Endodermal cell (in vitro differentiated cells): ENCODE measurements around the gene LRBA. TPM values are rescaled to one million over a fixed set of nuclear protein-coding genes. Genes with fewer than 3 reads are reported as not detected.

Experiments
- DNase-seq: peaks from one replicate; pipeline ENCODE4 v3.0.0-alpha.2; 2017
- H3K27ac ChIP-seq: 2 replicates; pipeline ENCODE4 v1.5.1; 2013; ENCODE audit warnings: mild to moderate bottlenecking, low read depth, low read length, moderate library complexity
- H3K27me3 ChIP-seq: 2 replicates; pipeline ENCODE4 v1.6.1; 2013; ENCODE audit warnings: mild to moderate bottlenecking, low read length, moderate library complexity; ENCODE audit not compliant: insufficient read depth, control insufficient read depth, poor library complexity, severe bottlenecking
- H3K36me3 ChIP-seq: 2 replicates; pipeline ENCODE4 v1.7.0; 2013; ENCODE audit warnings: mild to moderate bottlenecking, low read length, moderate library complexity; ENCODE audit not compliant: control insufficient read depth, insufficient read depth
- H3K4me1 ChIP-seq: one replicate; pipeline ENCODE4 v1.7.0; 2013; ENCODE audit warnings: low read length; ENCODE audit not compliant: control insufficient read depth, insufficient read depth
- H3K4me3 ChIP-seq: 2 replicates; pipeline ENCODE4 v1.5.1; 2013; ENCODE audit warnings: mild to moderate bottlenecking, low read length, moderate library complexity
- H3K9ac ChIP-seq: 2 replicates; pipeline ENCODE4 v1.6.1; 2013; ENCODE audit warnings: mild to moderate bottlenecking, low read length, moderate library complexity; ENCODE audit not compliant: poor library complexity, severe bottlenecking; ENCODE audit errors: extremely low read depth
- H3K9me3 ChIP-seq: 2 replicates; pipeline ENCODE4 v1.6.1; 2013; ENCODE audit warnings: mild to moderate bottlenecking, low read length, moderate library complexity; ENCODE audit not compliant: control insufficient read depth
- H3K27ac Mint-ChIP-seq: 2 replicates; pipeline ENCODE4 v1.8.0; 2020; ENCODE audit warnings: mixed read lengths
- H3K27me3 Mint-ChIP-seq: 2 replicates; pipeline ENCODE4 v1.8.0; 2021; ENCODE audit warnings: mild to moderate bottlenecking, mixed read lengths; ENCODE audit not compliant: insufficient read depth
- H3K36me3 Mint-ChIP-seq: 2 replicates; pipeline ENCODE4 v1.8.0; 2020; ENCODE audit warnings: low read depth, mixed read lengths
- H3K4me1 Mint-ChIP-seq: 2 replicates; pipeline ENCODE4 v1.8.0; 2020; ENCODE audit warnings: mixed read lengths
- H3K4me3 Mint-ChIP-seq: 2 replicates; pipeline ENCODE4 v1.8.0; 2020; ENCODE audit warnings: mild to moderate bottlenecking, moderate library complexity, mixed read lengths
- H3K9me3 Mint-ChIP-seq: 2 replicates; pipeline ENCODE4 v1.8.0; 2020; ENCODE audit warnings: mild to moderate bottlenecking, mixed read lengths
- WGBS, 2 experiments: methylation state at CpG; one replicate each; pipeline versions ENCODE4 v1.1.5 to v1.1.7; 2013; ENCODE audit warnings: missing lambda C conversion rate in 2 of 2, mixed read lengths in 1 of 2; ENCODE audit not compliant: insufficient coverage in 1 of 2, insufficient read length in 1 of 2; 5-methylcytosine and 5-hydroxymethylcytosine counted together
- total RNA-seq, 2 donors: library from RNA; stranded (reverse); fragmentation: NEBNext Ultra II Directional in 1 of 2; extraction: Animal tissue kit (Norgen Biotek cat#: 25700) in 1 of 2; gene quantifications; 2 replicates in 1 of 2; 3 replicates in 1 of 2; pipeline ENCODE4 v1.2.1, GENCODE V29; 2021
- TF ChIP-seq, protein P1 (sequence below): fragments of 200-600 bp; sonication (generic); conservative IDR thresholded peaks from 2 replicates; pipeline ENCODE4 v1.5.0; 2021; ENCODE audit warnings: antibody characterized with exemption, mild to moderate bottlenecking

The LRBA gene
- total RNA-seq, 2 donors from 2014 or later: 77.3 to 95.9 TPM

GRCh38 chr4:150461957-150462356 is 553.1 kb downstream of the LRBA start:
- Histone ChIP-seq H3K4me3 (no peak overlapping the region), H3K4me1 (no peaks in the 10 kb centered on the region), H3K27me3 (no peaks in the 10 kb centered on the region), H3K9ac (no peak overlapping the region), H3K9me3 (no peaks in the 10 kb centered on the region), H3K36me3 (peaks cover 2% of the 10 kb centered on the region), H3K27ac (no peak overlapping the region)
- Mint-ChIP-seq H3K36me3 (no peaks in the 10 kb centered on the region), H3K27ac (no peak overlapping the region), H3K4me3 (no peak overlapping the region), H3K9me3 (no peaks in the 10 kb centered on the region), H3K4me1 (no peaks in the 10 kb centered on the region), H3K27me3 (no peaks in the 10 kb centered on the region)
- no CpG with 5 or more reads among the region's 1 CpG for WGBS, 2 experiments
- no peak for DNase-seq
- TF ChIP-seq, protein P1, sequence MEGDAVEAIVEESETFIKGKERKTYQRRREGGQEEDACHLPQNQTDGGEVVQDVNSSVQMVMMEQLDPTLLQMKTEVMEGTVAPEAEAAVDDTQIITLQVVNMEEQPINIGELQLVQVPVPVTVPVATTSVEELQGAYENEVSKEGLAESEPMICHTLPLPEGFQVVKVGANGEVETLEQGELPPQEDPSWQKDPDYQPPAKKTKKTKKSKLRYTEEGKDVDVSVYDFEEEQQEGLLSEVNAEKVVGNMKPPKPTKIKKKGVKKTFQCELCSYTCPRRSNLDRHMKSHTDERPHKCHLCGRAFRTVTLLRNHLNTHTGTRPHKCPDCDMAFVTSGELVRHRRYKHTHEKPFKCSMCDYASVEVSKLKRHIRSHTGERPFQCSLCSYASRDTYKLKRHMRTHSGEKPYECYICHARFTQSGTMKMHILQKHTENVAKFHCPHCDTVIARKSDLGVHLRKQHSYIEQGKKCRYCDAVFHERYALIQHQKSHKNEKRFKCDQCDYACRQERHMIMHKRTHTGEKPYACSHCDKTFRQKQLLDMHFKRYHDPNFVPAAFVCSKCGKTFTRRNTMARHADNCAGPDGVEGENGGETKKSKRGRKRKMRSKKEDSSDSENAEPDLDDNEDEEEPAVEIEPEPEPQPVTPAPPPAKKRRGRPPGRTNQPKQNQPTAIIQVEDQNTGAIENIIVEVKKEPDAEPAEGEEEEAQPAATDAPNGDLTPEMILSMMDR: no peak

DNA sequence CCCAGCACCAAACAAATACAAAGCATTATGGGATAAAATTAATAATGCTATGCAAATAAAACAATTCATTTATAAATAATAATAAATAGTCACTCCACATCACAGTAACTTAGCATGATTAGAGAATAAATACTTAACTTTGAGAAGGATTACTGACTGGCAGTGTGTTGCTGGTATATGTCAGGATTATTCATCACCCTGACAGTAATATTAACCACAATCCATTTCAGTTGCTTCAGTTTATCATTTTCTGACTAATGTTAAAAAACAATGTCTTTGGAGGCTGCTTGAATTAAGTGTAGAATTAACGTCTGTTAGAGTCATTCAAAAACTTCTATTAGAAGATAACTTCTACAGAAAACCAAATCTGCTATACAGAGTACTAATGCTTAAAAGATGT is 557.3 kb downstream of the LRBA start:
- no peak for DNase-seq
- Mint-ChIP-seq H3K4me1 (no peaks in the 10 kb centered on the region), H3K36me3 (peaks cover 12% of the 10 kb centered on the region), H3K4me3 (no peak overlapping the region), H3K9me3 (peaks cover 4% of the 10 kb centered on the region), H3K27me3 (no peaks in the 10 kb centered on the region), H3K27ac (no peak overlapping the region)
- peaks cover 15% of the 10 kb centered on the region for H3K36me3 ChIP-seq
- WGBS, 2 experiments: no CpG with 5 or more reads among the region's 1 CpG
- no peaks in the 10 kb centered on the region for H3K27me3 ChIP-seq
- H3K9ac ChIP-seq: no peak overlapping the region
- TF ChIP-seq, protein P1: no peak
- H3K4me1 ChIP-seq: no peaks in the 10 kb centered on the region
- H3K9me3 ChIP-seq: peaks cover 11% of the 10 kb centered on the region
- H3K4me3 ChIP-seq: no peak overlapping the region
- H3K27ac ChIP-seq: no peak overlapping the region

- H3K4me3 Mint-ChIP-seq: no peak overlapping the region
- Histone ChIP-seq H3K27me3 (no peaks in the 10 kb centered on the region), H3K36me3 (peaks cover 13% of the 10 kb centered on the region), H3K27ac (no peak overlapping the region), H3K9me3 (peaks cover 11% of the 10 kb centered on the region), H3K9ac (no peak overlapping the region), H3K4me3 (no peak overlapping the region), H3K4me1 (no peaks in the 10 kb centered on the region)
- DNase-seq: no peak
- H3K27ac Mint-ChIP-seq: no peak overlapping the region
- H3K9me3 Mint-ChIP-seq: peaks cover 7% of the 10 kb centered on the region
- WGBS, 2 experiments: 97% methylated on average over 3 of the region's 3 CpGs; no CpG with 5 or more reads in 1 of the 2 experiments
- no peaks in the 10 kb centered on the region for H3K4me1 Mint-ChIP-seq
- TF ChIP-seq, protein P1: no peak
- H3K27me3 Mint-ChIP-seq: no peaks in the 10 kb centered on the region
- H3K36me3 Mint-ChIP-seq: peaks cover 12% of the 10 kb centered on the region
Observed at GRCh38 chr4:150451883-150452282, 563.2 kb downstream of the LRBA start.
